Pancreas (tissue), 10 donors: ENCODE data around the gene ALCAM. TPM values are rescaled to one million over a fixed set of nuclear protein-coding genes. Genes with fewer than 3 reads are reported as not detected.

Source experiments
- ATAC-seq, 4 donors: fragments of 200-7000 bp; cut with Tn5 transposase; one replicate each; pipeline versions ENCODE4 v1.8.0 to v1.9.1; 2020; ENCODE audit warnings: mild to moderate bottlenecking in 4 of 4, moderate library complexity in 4 of 4
- DNase-seq, 6 donors: peaks; one replicate each; pipeline ENCODE4 v3.0.0-alpha.2; 2020
- FAIRE-seq: peaks from 2 replicates; lab custom pipeline; 2012; peaks lifted over from hg19 to GRCh38; lab: Jason Lieb, UNC
- H3K27ac ChIP-seq, 4 donors: fragments of 200-600 bp; sonication (generic); 1 replicate in 3 of 4; 2 replicates in 1 of 4; pipeline versions ENCODE4 v1.5.0 to v1.8.0; 2020
- H3K27me3 ChIP-seq, 4 donors: fragments of 200-600 bp; one replicate each; pipeline ENCODE4 v1.8.0; 2021
- H3K36me3 ChIP-seq, 3 donors: fragments of 200-600 bp; sonication (generic) in 1 of 3; one replicate each; pipeline versions ENCODE4 v1.5.0 to v1.8.0; 2020 to 2021
- H3K4me1 ChIP-seq, 3 donors: fragments of 200-600 bp; one replicate each; pipeline ENCODE4 v1.8.0; 2021
- H3K4me3 ChIP-seq, 4 donors: fragments of 200-600 bp; sonication (generic) in 2 of 4; one replicate each; pipeline versions ENCODE4 v1.5.0 to v1.8.0; 2020 to 2021
- H3K9me3 ChIP-seq, 4 donors: fragments of 200-600 bp; one replicate each; pipeline ENCODE4 v1.8.0; 2021
- CTCF ChIP-seq, 4 donors: fragments of 200-600 bp; sonication (generic) in 3 of 4; IDR thresholded peaks; one replicate each; pipeline versions ENCODE4 v1.5.0 to v1.8.0; 2021; ENCODE audit warnings: antibody characterized with exemption in 4 of 4
- WGBS, 2 donors: extraction: QIAGEN DNeasy Blood & Tissue Kit; methylation state at CpG; one replicate each; pipeline ENCODE4 v1.1.7; 2013; 5-methylcytosine and 5-hydroxymethylcytosine counted together
- intact Hi-C, 3 donors: fragments of 100-400 bp; cut with DNase I; formaldehyde crosslinking; loops; one replicate each; pipeline versions ENCODE4 v1.11.1 to v1.14.2; 2022
- polyA plus RNA-seq, 2 donors: library from polyadenylated mRNA; stranded (reverse); fragments of 200-250 nt; gene quantifications; one replicate each; pipeline ENCODE4 v1.2.3, GENCODE V29; 2013
- total RNA-seq, 6 donors: library from RNA; stranded (reverse); fragmentation: NEBNext Ultra II Directional in 4 of 6; extraction: Animal tissue kit (Norgen Biotek cat#: 25700) in 4 of 6; gene quantifications; one replicate each; pipeline versions ENCODE4 v1.2.1 to v1.2.4, GENCODE V29; 2021 to 2023
- donor health status: healthy with polysubstance abuse.
- donor health status: DM: no; HTN: no; CAD: no; lungs with moderate emphysema.
- donor health status: DM: no; HTN: no; CAD: no.
- donor health status: control.
- donor health status: control.
- donor health status: Bipolar disorder and iron deficiency.
- donor health status: DM: yes; HTN: yes; CAD: no.
- donor health status: DM: no; HTN: no; CAD: no.
- donor health status: DM: no; HTN: no; CAD: no.
- donor health status: DM: yes; HTN: yes; CAD: no.

The ALCAM gene
- total and polyA plus RNA-seq, 8 donors, result 14.4 to 42.1 (median 27.6) TPM

- no peak overlapping the region for H3K4me3 ChIP-seq
- DNase-seq (peak in 1 of 6 donors; percentile 15), ATAC-seq (no peak), FAIRE-seq (no peak)
- TF ChIP-seq CTCF (IDR thresholded peaks at IDR 0.05), result no peak
- no peaks in the 10 kb centered on the region for H3K9me3 ChIP-seq
- intact Hi-C loops, result no loop called here
- H3K27me3 ChIP-seq, result no peaks in the 10 kb centered on the region
- H3K27ac ChIP-seq, result no peak overlapping the region
- 80 to 95% methylated on average over 5 of the region's 5 CpGs for WGBS, 2 donors
- no peaks in the 10 kb centered on the region for H3K36me3 ChIP-seq
- peaks cover 12 to 22% (median 22%) of the 10 kb centered on the region in 3 donors for H3K4me1 ChIP-seq
Measured at GRCh38 chr3:105505170-105505569, 138.5 kb downstream of the ALCAM start.

- intact Hi-C loops, result no loop called here
- DNase-seq (no peak), FAIRE-seq (no peak), ATAC-seq (no peak)
- H3K27me3 ChIP-seq, result no peaks in the 10 kb centered on the region
- no peak overlapping the region for H3K4me3 ChIP-seq
- peaks cover 0 to 2% (median 1%) of the 10 kb centered on the region in 3 donors for H3K4me1 ChIP-seq
- TF ChIP-seq CTCF (IDR thresholded peaks at IDR 0.05), result no peak
- H3K9me3 ChIP-seq, result no peaks in the 10 kb centered on the region
- no peak overlapping the region for H3K27ac ChIP-seq
- H3K36me3 ChIP-seq, result no peaks in the 10 kb centered on the region
Measured at GRCh38 chr3:105511031-105511430, 144.3 kb downstream of the ALCAM start.

GRCh38 chr3:105512061-105512460 is 145.4 kb downstream of the ALCAM start:
- H3K4me3 ChIP-seq, result no peak overlapping the region
- 86 to 90% methylated on average over 1 of the region's 1 CpG for WGBS, 2 donors
- no peaks in the 10 kb centered on the region for H3K27me3 ChIP-seq
- no peaks in the 10 kb centered on the region for H3K9me3 ChIP-seq
- H3K27ac ChIP-seq, result no peak overlapping the region
- TF ChIP-seq CTCF (IDR thresholded peaks at IDR 0.05), result no peak
- DNase-seq (no peak), FAIRE-seq (no peak), ATAC-seq (no peak)
- no peaks in the 10 kb centered on the region for H3K4me1 ChIP-seq
- no peaks in the 10 kb centered on the region for H3K36me3 ChIP-seq
- intact Hi-C loops, result no loop called here

GRCh38 chr3:105513042-105513441 is 146.3 kb downstream of the ALCAM start:
- 91 to 94% methylated on average over 1 of the region's 1 CpG for WGBS, 2 donors
- intact Hi-C loops, result no loop called here
- no peak overlapping the region for H3K4me3 ChIP-seq
- H3K9me3 ChIP-seq, result no peaks in the 10 kb centered on the region
- no peaks in the 10 kb centered on the region for H3K27me3 ChIP-seq
- no peak overlapping the region for H3K27ac ChIP-seq
- ATAC-seq (no peak), DNase-seq (no peak), FAIRE-seq (no peak)
- TF ChIP-seq CTCF (IDR thresholded peaks at IDR 0.05), result no peak
- no peaks in the 10 kb centered on the region for H3K4me1 ChIP-seq
- H3K36me3 ChIP-seq, result no peaks in the 10 kb centered on the region

- ATAC-seq (no peak), FAIRE-seq (no peak), DNase-seq (no peak)
- Histone ChIP-seq H3K9me3 (no peaks in the 10 kb centered on the region), H3K27me3 (no peaks in the 10 kb centered on the region), H3K36me3 (no peaks in the 10 kb centered on the region), H3K4me3 (no peak overlapping the region), H3K27ac (no peak overlapping the region), H3K4me1 (no peaks in the 10 kb centered on the region)
- 86 to 92% methylated on average over 2 of the region's 2 CpGs for WGBS, 2 donors
- intact Hi-C loops, result no loop called here
- TF ChIP-seq CTCF (IDR thresholded peaks at IDR 0.05), result no peak
Measured at GRCh38 chr3:105513886-105514285, 147.2 kb downstream of the ALCAM start.
